Peyer's patch (tissue), 4 donors: ENCODE results near the gene EPN1.
A peak's percentile ranks its signal among the peaks of the same experiment; 100 is the strongest.

Experiments
- CTCF ChIP-seq, 6 experiments: fragments of 450-650 bp in 4 of 6; fragments of 200-600 bp in 2 of 6; sonication (generic) in 1 of 6; IDR thresholded peaks; one replicate each; pipeline ENCODE4 v1.5.1; 2017 to 2019; ENCODE audit warnings: antibody characterized with exemption in 6 of 6, mild to moderate bottlenecking in 3 of 6, moderate library complexity in 1 of 6
- POLR2A ChIP-seq, 2 donors: fragments of 450-650 bp; IDR thresholded peaks; one replicate each; pipeline ENCODE4 v1.5.1; 2017; ENCODE audit warnings: antibody characterized with exemption in 2 of 2, mild to moderate bottlenecking in 2 of 2, moderate library complexity in 2 of 2

GRCh38 chr19:55632463-55632834, 42.6 kb upstream of the EPN1 start:
- TF ChIP-seq POLR2A (IDR thresholded peaks at IDR 0.05) (no peak), CTCF (IDR thresholded peaks at IDR 0.05) (peak; percentile 86 to 98 (median 94))
